Fibroblast of villous mesenchyme (primary cell): ENCODE results near the gene RARB. TPM values are rescaled to one million over a fixed set of nuclear protein-coding genes. Genes with fewer than 3 reads are reported as not detected.

Experiments
- DNase-seq: peaks from one replicate; pipeline ENCODE4 v3.0.0-alpha.2; 2010; ENCODE audit warnings: low read depth
- H3K4me3 ChIP-seq: 2 replicates; pipeline ENCODE4 v1.5.1; 2011; ENCODE audit warnings: low read depth, mild to moderate bottlenecking, low read length
- CTCF ChIP-seq: IDR thresholded peaks from 2 replicates; pipeline ENCODE4 v1.5.1; 2012; ENCODE audit warnings: low read depth, mild to moderate bottlenecking, low read length; ENCODE audit not compliant: insufficient read depth
- total RNA-seq: library from RNA; depleted of rRNA; stranded (reverse); fragments of >200 nt; gene quantifications from 2 replicates; pipeline ENCODE4 v1.2.3, GENCODE V29; 2012

The RARB gene
- total RNA-seq, 1 donor: 21.6 TPM

DNA sequence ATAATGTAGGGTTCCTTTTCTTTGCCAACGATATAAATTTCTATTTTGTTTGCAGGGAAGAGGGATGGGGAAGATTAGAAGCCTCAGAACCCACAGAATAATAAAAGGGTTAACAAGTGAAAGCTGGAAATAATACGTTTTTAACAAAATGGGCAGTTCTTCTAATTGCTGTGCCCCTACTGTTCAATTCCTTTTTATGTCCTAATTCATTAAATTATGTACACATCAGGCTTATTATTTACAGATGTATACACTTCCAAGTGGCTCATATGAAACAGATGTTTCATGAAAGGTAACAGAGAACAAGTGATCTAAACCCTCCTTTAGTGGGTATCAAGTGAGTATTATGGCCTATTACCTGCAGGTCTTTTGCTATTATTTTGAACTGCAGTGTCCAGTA, 16.2 kb downstream of the RARB start:
- DNase-seq: no peak
- TF ChIP-seq CTCF: no peak
- no peak overlapping the region for H3K4me3 ChIP-seq

- DNase-seq: no peak
- TF ChIP-seq CTCF: no peak
- H3K4me3 ChIP-seq: no peak overlapping the region
Observed at GRCh38 chr3:25445731-25446130, 17.7 kb downstream of the RARB start.

- DNase-seq: no peak
- no peak overlapping the region for H3K4me3 ChIP-seq
- TF ChIP-seq CTCF: no peak
Observed at GRCh38 chr3:25447285-25447684, 19.2 kb downstream of the RARB start.

DNA sequence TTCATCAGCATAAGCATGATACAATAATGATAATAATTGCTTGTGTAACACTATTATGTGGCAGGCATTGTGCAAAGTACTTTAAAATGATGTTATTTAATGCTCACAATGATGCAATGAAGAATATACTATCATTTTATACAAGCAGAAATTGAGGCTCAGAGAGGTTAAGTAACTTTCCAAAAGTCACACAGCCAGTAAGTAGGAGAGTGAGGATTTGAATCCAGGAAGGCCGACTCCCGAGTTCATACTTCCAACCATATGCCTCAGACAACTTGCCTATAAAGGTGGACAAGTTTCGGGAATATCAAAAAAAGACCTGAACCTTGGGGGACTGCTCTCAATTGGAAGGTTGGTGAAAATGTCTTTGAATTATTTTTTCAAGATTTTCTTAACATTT, 19.9 kb downstream of the RARB start:
- DNase-seq: no peak
- no peak for TF ChIP-seq CTCF
- no peak overlapping the region for H3K4me3 ChIP-seq

DNA sequence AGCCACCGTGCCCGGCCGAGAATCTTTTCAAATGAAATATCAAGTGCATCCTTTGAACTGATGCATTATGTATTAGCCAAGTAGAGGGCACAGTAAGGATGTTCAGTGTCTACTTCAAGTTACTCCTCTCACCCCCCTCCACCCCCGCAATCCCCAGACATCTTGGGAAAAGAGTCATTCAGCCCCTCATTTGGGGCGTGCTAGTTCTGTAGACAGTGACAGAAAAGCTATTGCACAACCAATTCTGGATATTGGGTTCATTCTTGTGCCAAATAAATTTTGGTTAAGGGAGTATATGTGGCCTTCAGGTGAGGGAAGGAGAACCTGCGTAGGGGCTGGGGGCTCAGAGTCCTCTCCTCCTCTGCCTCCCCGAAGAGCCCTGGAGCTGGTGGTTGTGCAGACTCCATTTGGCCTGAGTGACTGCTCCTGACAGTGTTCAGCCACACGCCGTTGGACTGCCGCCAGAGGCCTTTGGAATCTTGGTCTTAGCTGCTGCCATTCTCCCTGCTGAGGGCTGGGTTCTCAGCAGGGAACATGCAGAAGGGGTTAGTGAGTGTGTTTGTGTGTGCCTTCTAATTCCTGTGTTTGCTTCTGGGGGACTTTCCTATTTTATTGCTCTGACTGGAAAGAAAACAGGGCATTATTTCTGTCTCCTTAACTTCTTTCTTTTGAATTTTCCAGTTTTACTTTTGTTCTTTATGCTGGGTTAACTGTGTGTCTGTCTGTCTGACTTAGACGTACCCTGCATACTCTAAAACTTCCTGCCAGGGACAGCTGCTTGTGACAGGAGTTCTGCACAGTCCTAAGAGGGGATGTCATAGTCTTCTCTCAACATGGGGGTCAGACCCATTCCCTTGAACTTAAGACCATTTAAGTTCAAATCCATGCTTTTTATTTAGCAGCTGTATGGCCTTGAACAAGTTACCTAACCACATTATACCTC, 21.0 kb downstream of the RARB start:
- peak; percentile 61 for DNase-seq
- H3K4me3 ChIP-seq: no peak overlapping the region
- TF ChIP-seq CTCF: no peak

DNA sequence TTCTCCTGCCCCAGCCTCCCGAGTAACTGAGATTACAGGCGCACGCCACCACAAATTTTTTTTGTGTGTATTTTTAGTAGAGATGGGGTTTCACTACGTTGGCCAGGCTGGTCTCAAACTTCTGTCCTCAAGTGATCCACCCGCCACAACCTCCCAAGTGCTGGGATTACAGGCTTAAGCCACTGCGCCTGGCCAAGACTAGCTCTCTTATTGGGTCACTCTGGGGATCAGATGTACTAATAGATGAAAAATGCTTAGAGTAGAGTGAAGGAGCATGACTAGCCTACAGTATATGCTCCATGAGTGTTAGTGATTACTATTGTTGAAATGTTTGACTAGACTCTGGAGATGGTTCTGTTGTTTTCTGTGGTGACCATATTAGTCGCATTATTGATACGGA, 21.8 kb downstream of the RARB start:
- DNase-seq: no peak

More for the DNA sequence above, 21.8 kb downstream of the RARB start:
- TF ChIP-seq CTCF: no peak
- no peak overlapping the region for H3K4me3 ChIP-seq
